HUES6 (cell line): Measurements from ENCODE around the gene MAGEB4.

ENCODE experiments used
- H3K27ac ChIP-seq: 2 replicates; pipeline ENCODE4 v1.7.0; 2013; ENCODE audit warnings: low read depth, mild to moderate bottlenecking, low read length, inconsistent platforms
- H3K27me3 ChIP-seq: 2 replicates; pipeline ENCODE4 v1.6.1; 2013; ENCODE audit warnings: low read length; ENCODE audit not compliant: control insufficient read depth, insufficient read depth
- H3K36me3 ChIP-seq: 2 replicates; pipeline ENCODE4 v1.6.1; 2013; ENCODE audit warnings: low read length; ENCODE audit not compliant: control insufficient read depth, insufficient read depth
- H3K4me1 ChIP-seq: 2 replicates; pipeline ENCODE4 v1.6.1; 2013; ENCODE audit warnings: low read length; ENCODE audit not compliant: control insufficient read depth, insufficient read depth
- H3K4me3 ChIP-seq: 2 replicates; pipeline ENCODE4 v1.5.1; 2013; ENCODE audit warnings: low read depth, low read length
- H3K9ac ChIP-seq: one replicate; pipeline ENCODE4 v1.6.1; 2013; ENCODE audit warnings: mild to moderate bottlenecking, low read length
- H3K9me3 ChIP-seq: 2 replicates; pipeline ENCODE4 v1.6.1; 2013; ENCODE audit warnings: low read depth, low read length; ENCODE audit not compliant: control insufficient read depth, insufficient read depth

Gene MAGEB4

GRCh38 chrX:30283456-30284200, 41.8 kb downstream of the MAGEB4 start:
- Histone ChIP-seq H3K9me3 (no peaks in the 10 kb centered on the region), H3K4me3 (no peak overlapping the region), H3K9ac (no peak overlapping the region), H3K4me1 (no peaks in the 10 kb centered on the region), H3K27ac (no peak overlapping the region; the same call in 1 of the 2 replicates), H3K36me3 (no peaks in the 10 kb centered on the region), H3K27me3 (no peaks in the 10 kb centered on the region)
